Liver (tissue), 3 donors: Measurements from ENCODE around the gene PFKFB3.

Source experiments
- ATF3 ChIP-seq: IDR thresholded peaks from 2 replicates; pipeline ENCODE4 v1.6.1; 2016; ENCODE audit warnings: antibody characterized with exemption
- CTCF ChIP-seq: fragments of 150-350 bp; IDR thresholded peaks from 2 replicates; pipeline ENCODE4 v1.5.1; 2017; ENCODE audit warnings: improper control_type of control experiment, low read depth, low read length; ENCODE audit not compliant: missing input control
- EGR1 ChIP-seq, 2 donors: IDR thresholded peaks; 2 replicates each; pipeline ENCODE4 v1.6.1; 2016 to 2018; ENCODE audit warnings: antibody characterized with exemption in 2 of 2, low read depth in 2 of 2
- GABPA ChIP-seq, 2 donors: IDR thresholded peaks in 1 of 2; conservative IDR thresholded peaks in 1 of 2; 2 replicates each; pipeline ENCODE4 v1.6.1; 2016; ENCODE audit warnings: antibody characterized with exemption in 2 of 2, mild to moderate bottlenecking in 1 of 2, moderate library complexity in 1 of 2
- RAD21 ChIP-seq, 2 donors: IDR thresholded peaks; 2 replicates each; pipeline ENCODE4 v1.6.1; 2016; ENCODE audit warnings: antibody characterized with exemption in 2 of 2, mild to moderate bottlenecking in 2 of 2
- REST ChIP-seq: IDR thresholded peaks from 2 replicates; pipeline ENCODE4 v1.6.1; 2016; ENCODE audit warnings: antibody characterized with exemption, mild to moderate bottlenecking
- RXRA ChIP-seq, 2 donors: IDR thresholded peaks; 2 replicates each; pipeline ENCODE4 v1.6.1; 2017 to 2018; ENCODE audit warnings: antibody characterized with exemption in 2 of 2, mild to moderate bottlenecking in 1 of 2
- TAF1 ChIP-seq: conservative IDR thresholded peaks from 2 replicates; pipeline ENCODE4 v1.6.1; 2016; ENCODE audit warnings: antibody characterized with exemption, mild to moderate bottlenecking
- donor health status: healthy.
- donor health status: healthy.

- TF ChIP-seq ATF3 = no peak
- TF ChIP-seq EGR1 (IDR thresholded peaks at IDR 0.05; ENCODE audit: low read depth in 2 of 2) = no peak
- TF ChIP-seq CTCF = no peak
- TF ChIP-seq RAD21 (IDR thresholded peaks at IDR 0.05) = no peak
- no peak for TF ChIP-seq REST
- TF ChIP-seq TAF1 = no peak
- TF ChIP-seq RXRA (IDR thresholded peaks at IDR 0.05) = no peak
- no peak for TF ChIP-seq GABPA (IDR thresholded peaks at IDR 0.05 in 1 of 2, conservative IDR thresholded peaks at IDR 0.05 in 1 of 2)
Measured at GRCh38 chr10:6231730-6232129, 29.0 kb downstream of the PFKFB3 start.
